H1 (cell line): ENCODE measurements around the gene WDFY4. TPM values are rescaled to one million over a fixed set of nuclear protein-coding genes. Genes with fewer than 3 reads are reported as not detected.

Experiments used
- CBX5 ChIP-seq: fragments of 300-800, 300-1000 bp; sonication (generic); IDR thresholded peaks from 2 replicates; pipeline ENCODE4 v1.7.1; 2016; ENCODE audit warnings: antibody characterized with exemption, low read length, low read depth
- EZH2 ChIP-seq: fragments of 200-600 bp; sonication (generic); IDR thresholded peaks from 2 replicates; pipeline ENCODE4 v1.7.1; 2012; ENCODE audit warnings: low read depth, mild to moderate bottlenecking, moderate library complexity, low read length, inconsistent platforms; ENCODE audit not compliant: severe bottlenecking
- MAX ChIP-seq: IDR thresholded peaks from 2 replicates; pipeline ENCODE4 v1.6.1; 2012; ENCODE audit warnings: inconsistent platforms
- PHF8 ChIP-seq: fragments of 200-600 bp; sonication (generic); conservative IDR thresholded peaks from 2 replicates; pipeline ENCODE4 v1.7.1; 2012; ENCODE audit warnings: low read depth, mild to moderate bottlenecking, inconsistent platforms, low read length, moderate library complexity
- TCF12 ChIP-seq: IDR thresholded peaks from 2 replicates; pipeline ENCODE4 v1.6.1; 2011; ENCODE audit warnings: low read depth, mild to moderate bottlenecking, low read length
- polyA plus RNA-seq, 7 experiments: library from polyadenylated mRNA; depleted of rRNA in 3 of 7; stranded (reverse) in 5 of 7; unstranded in 2 of 7; fragments of >200 nt in 5 of 7; fragments of 200-250 nt in 2 of 7; gene quantifications; 1 replicate in 5 of 7; 2 replicates in 1 of 7; 4 replicates in 1 of 7; pipeline versions ENCODE4 v1.2.1 to v1.2.3, GENCODE V29; 2011 to 2013; ENCODE audit warnings: missing spikeins in 2 of 7, mixed read lengths in 2 of 7
- total RNA-seq: library from RNA; stranded (reverse); fragmentation: NEBNext Ultra II Directional; extraction: Animal tissue kit (Norgen Biotek cat#: 25700); gene quantifications from 2 replicates; pipeline ENCODE4 v1.2.1, GENCODE V29; 2021

WDFY4 gene
- total and polyA plus RNA-seq, 2 of the 8 experiments (the other 6 are each of a cell fraction or from before 2014, with no cell fraction given) = not detected

DNA sequence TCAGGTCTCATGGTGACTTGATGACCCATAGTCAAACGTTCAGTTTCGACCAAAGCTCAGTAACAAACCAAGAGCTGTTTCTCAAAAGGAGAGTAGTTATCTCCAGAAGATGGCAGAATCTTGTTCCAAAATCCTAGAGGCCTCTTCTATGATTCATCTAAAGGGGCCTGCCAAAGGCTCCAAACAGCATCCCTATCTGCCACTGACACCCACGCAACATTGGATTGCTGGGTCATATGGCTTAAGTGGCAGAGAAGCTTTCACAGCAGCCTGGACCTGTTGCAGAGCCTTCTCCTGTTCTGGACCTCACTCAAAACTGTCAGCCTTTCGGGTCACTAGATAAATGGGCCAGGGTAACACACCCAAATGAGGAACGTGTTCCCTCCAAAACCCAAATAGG, 309.0 kb downstream of the WDFY4 start (continued):
- TF ChIP-seq TCF12 = no peak
- no peak for TF ChIP-seq EZH2
- TF ChIP-seq CBX5 = no peak
- TF ChIP-seq PHF8 = no peak
- TF ChIP-seq MAX = no peak
